ENCODE results near the gene TNS2.

Gene TNS2

GRCh38 chr12:53058674-53059433, 9.0 kb downstream of the TNS2 start:
- DNase-seq, result no peak

- DNase-seq, result no peak
Measured at GRCh38 chr12:53059434-53060063, 9.7 kb downstream of the TNS2 start.

GRCh38 chr12:53060064-53060720, 10.3 kb downstream of the TNS2 start:
- no peak for DNase-seq

- no peak for DNase-seq
Measured at GRCh38 chr12:53060721-53061276, 10.9 kb downstream of the TNS2 start.

- no peak for DNase-seq
Measured at GRCh38 chr12:53061404-53062010, 11.6 kb downstream of the TNS2 start.

GRCh38 chr12:53062011-53062961, 12.4 kb downstream of the TNS2 start:
- no peak for DNase-seq

- DNase-seq, result no peak
Measured at GRCh38 chr12:53062977-53063707, 13.3 kb downstream of the TNS2 start.

- DNase-seq, result no peak
Measured at GRCh38 chr12:53063708-53064612, 14.1 kb downstream of the TNS2 start.

GRCh38 chr12:53064613-53065436, 15.0 kb downstream of the TNS2 start:
- DNase-seq, result no peak

GRCh38 chr12:53065470-53065869, 15.6 kb downstream of the TNS2 start:
- no peak for DNase-seq

- DNase-seq, result peak; percentile 69
Measured at GRCh38 chr12:53065975-53066931, 16.4 kb downstream of the TNS2 start.

GRCh38 chr12:53067074-53067992, 17.5 kb downstream of the TNS2 start:
- DNase-seq, result no peak

- no peak for DNase-seq
Measured at GRCh38 chr12:53067993-53068770, 18.3 kb downstream of the TNS2 start.

GRCh38 chr12:53068811-53069585, 19.1 kb downstream of the TNS2 start:
- no peak for DNase-seq

Data from stimulated activated CD4-positive, alpha-beta T cell treated with anti-CD3 and anti-CD28 coated beads, Interleukin-12 subunit alpha, Interleukin-12 subunit beta, amount 100 ng/mL, for 4 hours (primary cell).